A172 (cell line): ENCODE measurements around the gene INPP5A. TPM values are rescaled to one million over a fixed set of nuclear protein-coding genes. Genes with fewer than 3 reads are reported as not detected.

Source experiments
- DNase-seq: peaks from one replicate; pipeline ENCODE4 v3.0.0-alpha.2; 2015; ENCODE audit warnings: low spot score
- total RNA-seq: library from RNA; depleted of rRNA; stranded (reverse); fragments of >200 nt; shearing (Covaris generic); gene quantifications from 2 replicates; pipeline ENCODE4 v1.2.3, GENCODE V29; 2014

The INPP5A gene
- total RNA-seq, 1 experiment from 2014 or later = 13.1 TPM

- DNase-seq = no peak
Observed at GRCh38 chr10:132611986-132612385, 74.4 kb downstream of the INPP5A start.

GRCh38 chr10:132612571-132613504, 75.3 kb downstream of the INPP5A start:
- DNase-seq = no peak

GRCh38 chr10:132613566-132614348, 76.2 kb downstream of the INPP5A start:
- DNase-seq = no peak

- DNase-seq = no peak
Observed at GRCh38 chr10:132614431-132615340, 77.1 kb downstream of the INPP5A start.

GRCh38 chr10:132615341-132616169, 78.0 kb downstream of the INPP5A start:
- no peak for DNase-seq

- no peak for DNase-seq
Observed at GRCh38 chr10:132616170-132616995, 78.8 kb downstream of the INPP5A start.

- DNase-seq = no peak
Observed at GRCh38 chr10:132616996-132617736, 79.6 kb downstream of the INPP5A start.

GRCh38 chr10:132617737-132618052, 80.1 kb downstream of the INPP5A start:
- no peak for DNase-seq

- DNase-seq = no peak
Observed at GRCh38 chr10:132618158-132618919, 80.8 kb downstream of the INPP5A start.

GRCh38 chr10:132619927-132620326, 82.3 kb downstream of the INPP5A start:
- no peak for DNase-seq

GRCh38 chr10:132624061-132624846, 86.7 kb downstream of the INPP5A start:
- no peak for DNase-seq

- no peak for DNase-seq
Observed at GRCh38 chr10:132624847-132625471, 87.4 kb downstream of the INPP5A start.

- DNase-seq = no peak
Observed at GRCh38 chr10:132626019-132626760, 88.6 kb downstream of the INPP5A start.

GRCh38 chr10:132626761-132627665, 89.4 kb downstream of the INPP5A start:
- DNase-seq = no peak
